ENCODE results near the gene RUNX1.

GRCh38 chr21:34971656-34972055, 77.4 kb downstream of the RUNX1 start:
- TF ChIP-seq CTCF (IDR thresholded peaks at IDR 0.05; ENCODE audit: low read depth, low read length), result no peak
- no peak for TF ChIP-seq EZH2phosphoT487 (IDR thresholded peaks at IDR 0.05; ENCODE audit: low read depth)
